HepG2 (cell line): Measurements from ENCODE around the gene ZFAND3. TPM values are rescaled to one million over a fixed set of nuclear protein-coding genes. Genes with fewer than 3 reads are reported as not detected.

Source experiments
- HHEX ChIP-seq: IDR thresholded peaks from 2 replicates; pipeline ENCODE4 v1.6.1; 2016; ENCODE audit warnings: control low read depth
- HNRNPUL1 ChIP-seq: fragments of 200-400 bp; formaldehyde crosslinking; IDR thresholded peaks from 2 replicates; pipeline ENCODE4 v1.6.1; 2017; ENCODE audit warnings: low read depth, mild to moderate bottlenecking, low read length, moderate library complexity
- KLF16 ChIP-seq, 2 experiments: sonication (generic) in 1 of 2; formaldehyde crosslinking in 1 of 2; IDR thresholded peaks; 2 replicates each; pipeline versions ENCODE4 v1.6.1 to v1.8.0; 2016 to 2023; ENCODE audit warnings: missing genetic modification reagents in 2 of 2, missing compliant biosample characterization in 1 of 2
- MAZ ChIP-seq, 2 experiments: sonication (generic) in 1 of 2; formaldehyde crosslinking in 1 of 2; IDR thresholded peaks; 2 replicates each; pipeline versions ENCODE4 v1.5.0 to v1.6.1; 2012 to 2020; ENCODE audit warnings: low read depth in 2 of 2, mild to moderate bottlenecking in 2 of 2, borderline replicate concordance in 1 of 2, improper control_type of control experiment in 1 of 2, low read length in 1 of 2, missing genetic modification reagents in 1 of 2, moderate library complexity in 1 of 2
- MTF2 ChIP-seq: sonication (generic); formaldehyde crosslinking; IDR thresholded peaks from 2 replicates; pipeline ENCODE4 v1.5.0; 2020; ENCODE audit warnings: missing genetic modification reagents, borderline replicate concordance
- NR3C1 ChIP-seq: sonication (generic); formaldehyde crosslinking; IDR thresholded peaks from 2 replicates; pipeline ENCODE4 v1.4.0; 2020; ENCODE audit warnings: missing genetic modification reagents
- PRMT3 ChIP-seq: sonication (generic); formaldehyde crosslinking; IDR thresholded peaks from 2 replicates; pipeline ENCODE4 v1.8.1; 2022; ENCODE audit warnings: low read depth, mild to moderate bottlenecking, moderate library complexity, missing genetic modification reagents, borderline replicate concordance
- TARDBP ChIP-seq: sonication (generic); formaldehyde crosslinking; IDR thresholded peaks from 2 replicates; pipeline ENCODE4 v1.8.0; 2022; ENCODE audit warnings: mild to moderate bottlenecking, missing genetic modification reagents
- ZBTB38 ChIP-seq: sonication (generic); formaldehyde crosslinking; IDR thresholded peaks from 2 replicates; pipeline ENCODE4 v1.5.1; 2020; ENCODE audit warnings: mild to moderate bottlenecking, missing genetic modification reagents
- ZBTB8A ChIP-seq: sonication (generic); formaldehyde crosslinking; IDR thresholded peaks from 2 replicates; pipeline ENCODE4 v1.4.0; 2020; ENCODE audit warnings: mild to moderate bottlenecking, low read depth, missing genetic modification reagents, borderline replicate concordance
- ZFYVE20 ChIP-seq: sonication (generic); formaldehyde crosslinking; IDR thresholded peaks from 2 replicates; pipeline ENCODE4 v1.8.0; 2023; ENCODE audit warnings: low read depth, mild to moderate bottlenecking, moderate library complexity, missing genetic modification reagents, borderline replicate concordance
- ZNF101 ChIP-seq: sonication (generic); formaldehyde crosslinking; IDR thresholded peaks from 2 replicates; pipeline ENCODE4 v1.4.0; 2020; ENCODE audit warnings: mild to moderate bottlenecking, low read depth, missing genetic modification reagents, borderline replicate concordance
- ZNF230 ChIP-seq: sonication (generic); formaldehyde crosslinking; IDR thresholded peaks from 2 replicates; pipeline ENCODE4 v1.4.0; 2020; ENCODE audit warnings: mild to moderate bottlenecking, missing genetic modification reagents
- ZNF232 ChIP-seq: sonication (generic); formaldehyde crosslinking; IDR thresholded peaks from 2 replicates; pipeline ENCODE4 v1.4.0; 2020; ENCODE audit warnings: missing genetic modification reagents, borderline replicate concordance
- ZNF235 ChIP-seq: sonication (generic); formaldehyde crosslinking; IDR thresholded peaks from 2 replicates; pipeline ENCODE4 v1.8.1; 2023; ENCODE audit warnings: mild to moderate bottlenecking, missing genetic modification reagents, borderline replicate concordance
- ZNF501 ChIP-seq: sonication (generic); formaldehyde crosslinking; IDR thresholded peaks from 2 replicates; pipeline ENCODE4 v1.5.1; 2020; ENCODE audit warnings: mild to moderate bottlenecking, moderate library complexity, missing genetic modification reagents
- polyA plus RNA-seq, 8 experiments: library from polyadenylated mRNA; depleted of rRNA in 3 of 8; stranded (reverse) in 7 of 8; unstranded in 1 of 8; fragments of >200 nt; fragmentation: Illumina TruSeq in 4 of 8; extraction: Trizol in 4 of 8; gene quantifications; 2 replicates each; pipeline versions ENCODE4 v1.2.1 to v1.2.3, GENCODE V29; 2011 to 2016; ENCODE audit warnings: low read depth in 4 of 8, missing spikeins in 1 of 8, mixed read lengths in 1 of 8; ENCODE audit not compliant: insufficient read depth in 1 of 8
- total RNA-seq, 5 experiments: library from RNA; depleted of rRNA; stranded (reverse); fragments of >200 nt; fragmentation: Illumina TruSeq; extraction: Trizol; gene quantifications; 2 replicates each; pipeline ENCODE4 v1.2.3, GENCODE V29; 2016; ENCODE audit warnings: low read depth in 1 of 5
- TF ChIP-seq, protein P1 (sequence below): sonication (generic); formaldehyde crosslinking; IDR thresholded peaks from 2 replicates; pipeline ENCODE4 v1.5.1; 2020; ENCODE audit warnings: mild to moderate bottlenecking, missing genetic modification reagents
- TF ChIP-seq, protein P2 (sequence below): sonication (generic); formaldehyde crosslinking; IDR thresholded peaks from 2 replicates; pipeline ENCODE4 v1.9.0; 2022; ENCODE audit warnings: low read depth, missing genetic modification reagents
- TF ChIP-seq, protein P3 (sequence below): sonication (generic); formaldehyde crosslinking; IDR thresholded peaks from 2 replicates; pipeline ENCODE4 v1.8.0; 2022; ENCODE audit warnings: mild to moderate bottlenecking, missing genetic modification reagents
- TF ChIP-seq, protein P4 (sequence below): sonication (generic); formaldehyde crosslinking; IDR thresholded peaks from 2 replicates; pipeline ENCODE4 v1.4.0; 2020; ENCODE audit warnings: missing genetic modification reagents

Gene ZFAND3
- total and polyA plus RNA-seq, 2 of the 13 experiments (the other 11 are each of a cell fraction or from before 2014, with no cell fraction given), result 16.4 to 17.1 TPM

DNA sequence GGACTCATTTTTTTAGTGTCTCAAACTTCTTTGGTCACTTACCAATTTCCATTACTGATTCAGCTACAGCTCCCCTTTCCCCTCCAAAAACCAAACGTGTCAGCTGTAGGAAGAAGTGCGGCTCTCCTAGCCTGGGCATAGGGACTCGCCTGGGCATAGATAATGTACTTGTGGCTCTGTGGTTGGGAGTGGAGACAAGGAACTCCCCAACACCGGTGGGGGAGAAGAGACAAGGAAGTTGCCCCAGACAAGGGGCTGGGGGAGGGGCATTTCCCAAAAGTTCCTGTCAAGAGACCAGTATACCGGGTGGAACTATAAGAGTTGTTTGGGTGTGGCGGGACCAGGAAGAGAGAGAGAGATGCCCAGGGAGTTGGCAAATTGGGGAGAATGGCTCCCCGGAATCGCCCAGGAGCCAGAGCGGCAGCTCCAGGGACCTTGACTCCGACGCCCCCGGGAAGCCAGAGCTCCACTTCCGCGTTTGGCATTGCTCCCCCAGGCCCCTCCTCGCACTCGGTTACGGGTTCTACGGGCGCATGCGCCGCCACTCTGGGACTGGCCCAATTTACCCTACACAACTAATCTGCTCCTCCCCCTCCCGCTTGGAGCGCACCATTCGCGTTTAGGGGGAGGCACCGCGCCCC, 871 bp upstream of the ZFAND3 start (continued):
- TF ChIP-seq PRMT3 (CRISPR knock-in tag) (no peak), KLF16 (CRISPR knock-in tag; IDR thresholded peaks at IDR 0.05) (no peak), ZNF230 (0 out of 2 replicates have a peak, but pooled peaks have one; percentile 33), ZBTB8A (no peak), MAZ (IDR thresholded peaks at IDR 0.05; ENCODE audit: borderline replicate concordance, low read depth, low read length) (no peak; the same call in none of the 2 replicates), MAZ (CRISPR knock-in tag; IDR thresholded peaks at IDR 0.05; ENCODE audit: low read depth) (no peak), MTF2 (CRISPR knock-in tag) (no peak), ZBTB38 (peak; percentile 63), HHEX (CRISPR knock-in tag) (no peak), ZFYVE20 (CRISPR knock-in tag) (no peak), ZNF101 (CRISPR knock-in tag) (no peak), NR3C1 (CRISPR knock-in tag) (no peak), ZNF235 (CRISPR knock-in tag) (no peak), HNRNPUL1 (no peak), ZNF501 (CRISPR knock-in tag) (no peak; the same call in none of the 2 replicates), ZNF232 (CRISPR knock-in tag) (0 out of 2 replicates have a peak, but pooled peaks have one; percentile 85), TARDBP (no peak; the same call in 1 of the 2 replicates)
- TF ChIP-seq, protein P1, sequence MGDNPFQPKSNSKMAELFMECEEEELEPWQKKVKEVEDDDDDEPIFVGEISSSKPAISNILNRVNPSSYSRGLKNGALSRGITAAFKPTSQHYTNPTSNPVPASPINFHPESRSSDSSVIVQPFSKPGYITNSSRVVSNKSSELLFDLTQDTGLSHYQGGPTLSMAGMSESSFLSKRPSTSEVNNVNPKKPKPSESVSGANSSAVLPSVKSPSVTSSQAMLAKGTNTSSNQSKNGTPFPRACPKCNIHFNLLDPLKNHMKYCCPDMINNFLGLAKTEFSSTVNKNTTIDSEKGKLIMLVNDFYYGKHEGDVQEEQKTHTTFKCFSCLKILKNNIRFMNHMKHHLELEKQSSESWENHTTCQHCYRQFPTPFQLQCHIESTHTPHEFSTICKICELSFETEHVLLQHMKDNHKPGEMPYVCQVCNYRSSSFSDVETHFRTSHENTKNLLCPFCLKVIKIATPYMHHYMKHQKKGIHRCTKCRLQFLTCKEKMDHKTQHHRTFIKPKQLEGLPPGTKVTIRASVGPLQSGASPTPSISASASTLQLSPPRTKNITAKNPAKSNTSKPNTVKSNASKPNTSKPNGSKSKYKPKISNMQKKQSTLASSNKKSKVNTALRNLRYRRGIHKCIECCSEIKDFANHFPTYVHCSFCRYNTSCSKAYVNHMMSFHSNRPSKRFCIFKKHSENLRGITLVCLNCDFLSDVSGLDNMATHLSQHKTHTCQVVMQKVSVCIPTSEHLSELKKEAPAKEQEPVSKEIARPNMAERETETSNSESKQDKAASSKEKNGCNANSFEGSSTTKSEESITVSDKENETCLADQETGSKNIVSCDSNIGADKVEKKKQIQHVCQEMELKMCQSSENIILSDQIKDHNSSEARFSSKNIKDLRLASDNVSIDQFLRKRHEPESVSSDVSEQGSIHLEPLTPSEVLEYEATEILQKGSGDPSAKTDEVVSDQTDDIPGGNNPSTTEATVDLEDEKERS, result no peak
- TF ChIP-seq, protein P2, sequence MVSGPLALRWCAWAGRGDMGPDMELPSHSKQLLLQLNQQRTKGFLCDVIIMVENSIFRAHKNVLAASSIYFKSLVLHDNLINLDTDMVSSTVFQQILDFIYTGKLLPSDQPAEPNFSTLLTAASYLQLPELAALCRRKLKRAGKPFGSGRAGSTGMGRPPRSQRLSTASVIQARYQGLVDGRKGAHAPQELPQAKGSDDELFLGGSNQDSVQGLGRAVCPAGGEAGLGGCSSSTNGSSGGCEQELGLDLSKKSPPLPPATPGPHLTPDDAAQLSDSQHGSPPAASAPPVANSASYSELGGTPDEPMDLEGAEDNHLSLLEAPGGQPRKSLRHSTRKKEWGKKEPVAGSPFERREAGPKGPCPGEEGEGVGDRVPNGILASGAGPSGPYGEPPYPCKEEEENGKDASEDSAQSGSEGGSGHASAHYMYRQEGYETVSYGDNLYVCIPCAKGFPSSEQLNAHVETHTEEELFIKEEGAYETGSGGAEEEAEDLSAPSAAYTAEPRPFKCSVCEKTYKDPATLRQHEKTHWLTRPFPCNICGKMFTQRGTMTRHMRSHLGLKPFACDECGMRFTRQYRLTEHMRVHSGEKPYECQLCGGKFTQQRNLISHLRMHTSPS (CRISPR knock-in tag), result peak; percentile 72; the same call in 1 of the 2 replicates
- TF ChIP-seq, protein P3, sequence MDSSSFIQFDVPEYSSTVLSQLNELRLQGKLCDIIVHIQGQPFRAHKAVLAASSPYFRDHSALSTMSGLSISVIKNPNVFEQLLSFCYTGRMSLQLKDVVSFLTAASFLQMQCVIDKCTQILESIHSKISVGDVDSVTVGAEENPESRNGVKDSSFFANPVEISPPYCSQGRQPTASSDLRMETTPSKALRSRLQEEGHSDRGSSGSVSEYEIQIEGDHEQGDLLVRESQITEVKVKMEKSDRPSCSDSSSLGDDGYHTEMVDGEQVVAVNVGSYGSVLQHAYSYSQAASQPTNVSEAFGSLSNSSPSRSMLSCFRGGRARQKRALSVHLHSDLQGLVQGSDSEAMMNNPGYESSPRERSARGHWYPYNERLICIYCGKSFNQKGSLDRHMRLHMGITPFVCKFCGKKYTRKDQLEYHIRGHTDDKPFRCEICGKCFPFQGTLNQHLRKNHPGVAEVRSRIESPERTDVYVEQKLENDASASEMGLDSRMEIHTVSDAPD, result no peak
- TF ChIP-seq, protein P4, sequence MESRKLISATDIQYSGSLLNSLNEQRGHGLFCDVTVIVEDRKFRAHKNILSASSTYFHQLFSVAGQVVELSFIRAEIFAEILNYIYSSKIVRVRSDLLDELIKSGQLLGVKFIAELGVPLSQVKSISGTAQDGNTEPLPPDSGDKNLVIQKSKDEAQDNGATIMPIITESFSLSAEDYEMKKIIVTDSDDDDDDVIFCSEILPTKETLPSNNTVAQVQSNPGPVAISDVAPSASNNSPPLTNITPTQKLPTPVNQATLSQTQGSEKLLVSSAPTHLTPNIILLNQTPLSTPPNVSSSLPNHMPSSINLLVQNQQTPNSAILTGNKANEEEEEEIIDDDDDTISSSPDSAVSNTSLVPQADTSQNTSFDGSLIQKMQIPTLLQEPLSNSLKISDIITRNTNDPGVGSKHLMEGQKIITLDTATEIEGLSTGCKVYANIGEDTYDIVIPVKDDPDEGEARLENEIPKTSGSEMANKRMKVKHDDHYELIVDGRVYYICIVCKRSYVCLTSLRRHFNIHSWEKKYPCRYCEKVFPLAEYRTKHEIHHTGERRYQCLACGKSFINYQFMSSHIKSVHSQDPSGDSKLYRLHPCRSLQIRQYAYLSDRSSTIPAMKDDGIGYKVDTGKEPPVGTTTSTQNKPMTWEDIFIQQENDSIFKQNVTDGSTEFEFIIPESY, result no peak
